ENCODE data around the gene RPSA. TPM values are rescaled to one million over a fixed set of nuclear protein-coding genes. Genes with fewer than 3 reads are reported as not detected.

The RPSA gene
- total RNA-seq, 4 donors from 2014 or later, result 824 to 1,988 (median 1,203) TPM

GRCh38 chr3:39385456-39386090 lies 20.9 kb upstream of the RPSA start:
- intact Hi-C loops (cut with DNase I; ENCODE audit: low total_unique reads), result no loop called here
- TF ChIP-seq POLR2A (IDR thresholded peaks at IDR 0.05) (no peak), CTCF (IDR thresholded peaks at IDR 0.05) (no peak)
- peaks cover 0 to 5% of the 10 kb centered on the region in 2 donors for H3K4me1 ChIP-seq
- no peak overlapping the region for H3K4me3 ChIP-seq
- no peak for DNase-seq
- no peaks in the 10 kb centered on the region for H3K36me3 ChIP-seq
- no peak overlapping the region for H3K27ac ChIP-seq
- no peaks in the 10 kb centered on the region for H3K27me3 ChIP-seq
- no peaks in the 10 kb centered on the region for H3K9me3 ChIP-seq

GRCh38 chr3:39386318-39386717 lies 20.2 kb upstream of the RPSA start:
- peaks cover 0 to 5% of the 10 kb centered on the region in 2 donors for H3K4me1 ChIP-seq
- H3K27me3 ChIP-seq, result no peaks in the 10 kb centered on the region
- DNase-seq, result no peak
- TF ChIP-seq CTCF (IDR thresholded peaks at IDR 0.05), result no peak
- TF ChIP-seq POLR2A (IDR thresholded peaks at IDR 0.05), result no peak
- no peaks in the 10 kb centered on the region for H3K9me3 ChIP-seq
- no peaks in the 10 kb centered on the region for H3K36me3 ChIP-seq
- H3K27ac ChIP-seq, result no peak overlapping the region
- intact Hi-C loops (cut with DNase I; ENCODE audit: low total_unique reads), result no loop called here
- H3K4me3 ChIP-seq, result no peak overlapping the region

GRCh38 chr3:39387411-39387975 lies 19.0 kb upstream of the RPSA start:
- no peaks in the 10 kb centered on the region for H3K27me3 ChIP-seq
- no peaks in the 10 kb centered on the region for H3K36me3 ChIP-seq
- H3K27ac ChIP-seq, result no peak overlapping the region
- H3K4me1 ChIP-seq, result peaks cover 0 to 5% of the 10 kb centered on the region in 2 donors
- no peaks in the 10 kb centered on the region for H3K9me3 ChIP-seq
- intact Hi-C loops (cut with DNase I; ENCODE audit: low total_unique reads), result no loop called here
- TF ChIP-seq CTCF (IDR thresholded peaks at IDR 0.05), result no peak
- TF ChIP-seq POLR2A (IDR thresholded peaks at IDR 0.05), result no peak
- no peak overlapping the region for H3K4me3 ChIP-seq
- no peak for DNase-seq

- Histone ChIP-seq H3K27ac (no peak overlapping the region), H3K36me3 (no peaks in the 10 kb centered on the region), H3K4me3 (no peak overlapping the region), H3K4me1 (peaks cover 0 to 5% of the 10 kb centered on the region in 2 donors), H3K9me3 (no peaks in the 10 kb centered on the region), H3K27me3 (no peaks in the 10 kb centered on the region)
- TF ChIP-seq CTCF (IDR thresholded peaks at IDR 0.05) (no peak), POLR2A (IDR thresholded peaks at IDR 0.05) (no peak)
- intact Hi-C loops (cut with DNase I; ENCODE audit: low total_unique reads), result no loop called here
- no peak for DNase-seq
Measured at GRCh38 chr3:39388153-39388552, 18.4 kb upstream of the RPSA start.

- intact Hi-C loops (cut with DNase I; ENCODE audit: low total_unique reads), result no loop called here
- TF ChIP-seq POLR2A (IDR thresholded peaks at IDR 0.05), result no peak
- no peak for TF ChIP-seq CTCF (IDR thresholded peaks at IDR 0.05)
- H3K9me3 ChIP-seq, result no peaks in the 10 kb centered on the region
- no peaks in the 10 kb centered on the region for H3K36me3 ChIP-seq
- DNase-seq, result no peak
- H3K4me1 ChIP-seq, result peaks cover 0 to 5% of the 10 kb centered on the region in 2 donors
- no peak overlapping the region for H3K4me3 ChIP-seq
- H3K27ac ChIP-seq, result no peak overlapping the region
- no peaks in the 10 kb centered on the region for H3K27me3 ChIP-seq
Measured at GRCh38 chr3:39388741-39389248, 17.7 kb upstream of the RPSA start.
